ENCODE measurements around the gene ZNF646. TPM values are rescaled to one million over a fixed set of nuclear protein-coding genes. Genes with fewer than 3 reads are reported as not detected.

The ZNF646 gene, protein sequence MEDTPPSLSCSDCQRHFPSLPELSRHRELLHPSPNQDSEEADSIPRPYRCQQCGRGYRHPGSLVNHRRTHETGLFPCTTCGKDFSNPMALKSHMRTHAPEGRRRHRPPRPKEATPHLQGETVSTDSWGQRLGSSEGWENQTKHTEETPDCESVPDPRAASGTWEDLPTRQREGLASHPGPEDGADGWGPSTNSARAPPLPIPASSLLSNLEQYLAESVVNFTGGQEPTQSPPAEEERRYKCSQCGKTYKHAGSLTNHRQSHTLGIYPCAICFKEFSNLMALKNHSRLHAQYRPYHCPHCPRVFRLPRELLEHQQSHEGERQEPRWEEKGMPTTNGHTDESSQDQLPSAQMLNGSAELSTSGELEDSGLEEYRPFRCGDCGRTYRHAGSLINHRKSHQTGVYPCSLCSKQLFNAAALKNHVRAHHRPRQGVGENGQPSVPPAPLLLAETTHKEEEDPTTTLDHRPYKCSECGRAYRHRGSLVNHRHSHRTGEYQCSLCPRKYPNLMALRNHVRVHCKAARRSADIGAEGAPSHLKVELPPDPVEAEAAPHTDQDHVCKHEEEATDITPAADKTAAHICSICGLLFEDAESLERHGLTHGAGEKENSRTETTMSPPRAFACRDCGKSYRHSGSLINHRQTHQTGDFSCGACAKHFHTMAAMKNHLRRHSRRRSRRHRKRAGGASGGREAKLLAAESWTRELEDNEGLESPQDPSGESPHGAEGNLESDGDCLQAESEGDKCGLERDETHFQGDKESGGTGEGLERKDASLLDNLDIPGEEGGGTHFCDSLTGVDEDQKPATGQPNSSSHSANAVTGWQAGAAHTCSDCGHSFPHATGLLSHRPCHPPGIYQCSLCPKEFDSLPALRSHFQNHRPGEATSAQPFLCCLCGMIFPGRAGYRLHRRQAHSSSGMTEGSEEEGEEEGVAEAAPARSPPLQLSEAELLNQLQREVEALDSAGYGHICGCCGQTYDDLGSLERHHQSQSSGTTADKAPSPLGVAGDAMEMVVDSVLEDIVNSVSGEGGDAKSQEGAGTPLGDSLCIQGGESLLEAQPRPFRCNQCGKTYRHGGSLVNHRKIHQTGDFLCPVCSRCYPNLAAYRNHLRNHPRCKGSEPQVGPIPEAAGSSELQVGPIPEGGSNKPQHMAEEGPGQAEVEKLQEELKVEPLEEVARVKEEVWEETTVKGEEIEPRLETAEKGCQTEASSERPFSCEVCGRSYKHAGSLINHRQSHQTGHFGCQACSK (N-terminal part only)
- 10 to 100 TPM; 19.8 to 20.3 TPM for total RNA-seq

DNA sequence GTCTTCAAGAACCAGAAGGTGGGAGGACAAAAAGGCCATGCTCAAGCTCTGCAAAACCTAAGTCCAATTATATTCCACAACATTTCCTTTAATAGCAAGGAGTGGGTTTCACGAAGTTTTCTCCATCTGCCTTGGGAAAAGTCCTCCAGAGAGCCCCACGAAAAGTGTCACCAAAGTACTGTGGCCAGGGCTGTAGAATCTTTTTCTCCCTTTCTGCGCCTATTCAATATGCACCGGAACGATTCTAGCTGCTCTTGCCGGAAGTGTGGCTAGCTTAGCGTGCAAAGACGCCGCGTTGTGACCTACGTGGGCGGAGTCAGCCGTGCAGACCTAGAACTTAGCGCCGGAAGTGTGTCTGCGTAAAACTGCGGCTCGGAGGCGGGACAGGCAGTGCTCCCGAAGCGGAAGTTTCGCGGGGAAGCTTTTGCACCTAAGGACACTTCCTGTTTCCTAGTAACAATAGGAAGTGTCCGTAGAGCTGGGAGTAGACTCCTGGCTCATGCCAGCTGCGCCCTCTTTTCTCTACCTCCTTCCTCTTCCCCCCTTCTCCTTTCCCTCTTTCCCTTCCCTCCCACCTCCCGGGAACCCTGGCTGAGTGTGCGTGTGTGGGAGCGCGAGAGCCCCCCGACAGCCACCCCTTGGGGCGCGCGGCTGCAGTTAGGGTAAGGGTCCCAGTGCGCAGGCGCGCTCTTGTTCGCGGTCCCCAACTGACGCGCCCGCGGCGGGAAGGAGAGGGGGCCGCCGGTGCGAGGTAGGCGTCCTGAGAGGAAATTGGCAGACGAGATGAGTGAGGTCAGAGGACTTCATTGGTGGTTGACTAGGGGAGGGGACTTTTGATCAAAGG, at the start of gene ZNF646, which contains the start of gene ZNF668:
ZNF646 (plus strand) TSS at position 453 of the 844 bp plus-strand sequence. CDS start 1,903 bp downstream, outside the sequence.
ZNF668 (minus strand) TSS at position 271 of the 844 bp plus-strand sequence. CDS start 9,781 bp downstream, outside the sequence.
- ChIA-PET CTCF (interaction anchor here (0.6 to 1.6 kb wide), 9 partner anchors 11 to 120 kb away, joined by 3 to 8 read pairs (median 3); partner anchors contain the start of genes HSD3B7 and VKORC1), POLR2A (interaction anchor here (0.8 to 2.0 kb wide), 11 partner anchors 9 to 385 kb away, joined by 3 to 11 read pairs (median 4); partner anchors contain the start of genes ARMC5, FUS, HSD3B7 and KAT8)

GRCh38 chr16:31025339-31025738, 48.9 kb upstream of the ZNF646 start:
- ChIA-PET POLR2A (no interaction called here), CTCF (no interaction called here)

GRCh38 chr16:31029272-31029671, 45.0 kb upstream of the ZNF646 start:
- ChIA-PET CTCF (no interaction called here), POLR2A (no interaction called here)

DNA sequence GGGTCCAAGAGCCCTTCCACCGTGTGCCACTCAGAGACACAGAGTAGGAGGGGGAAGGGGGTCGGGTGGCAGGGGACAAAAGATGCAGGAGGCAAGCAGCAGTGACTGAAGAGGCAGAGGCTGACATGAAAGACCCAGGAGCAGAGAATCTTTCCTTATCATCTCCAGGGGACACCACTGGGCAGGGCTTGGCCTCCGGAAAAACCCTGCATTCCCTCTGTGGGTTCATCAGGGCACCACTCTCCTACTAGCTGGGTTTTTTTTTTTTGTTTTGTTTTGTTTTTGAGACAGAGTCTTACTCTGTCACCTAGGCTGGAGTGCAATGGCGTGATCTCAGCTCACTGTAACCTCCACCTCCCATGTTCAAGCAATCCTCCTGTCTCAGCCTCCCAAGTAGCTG, 42.9 kb upstream of the ZNF646 start:
- POLR2A ChIA-PET, result no interaction called here
- CTCF ChIA-PET, result no interaction called here

- ChIA-PET CTCF (interaction anchor here (1.0 kb wide), 1 partner anchor 48 kb away, joined by 3 read pairs; the partner anchor contains the start of gene HSD3B7), POLR2A (interaction anchor here (0.5 to 1.5 kb wide), 4 partner anchors 84 to 427 kb away, joined by 3 to 4 read pairs (median 3); partner anchors contain the start of genes ARMC5 and KAT8)
Observed at GRCh38 chr16:31032736-31033708, 41.2 kb upstream of the ZNF646 start, which contains the start of gene STX4. Gene STX4 (plus strand): TSS chr16:31033558. CDS start chr16:31033806, 248 bp downstream.

DNA sequence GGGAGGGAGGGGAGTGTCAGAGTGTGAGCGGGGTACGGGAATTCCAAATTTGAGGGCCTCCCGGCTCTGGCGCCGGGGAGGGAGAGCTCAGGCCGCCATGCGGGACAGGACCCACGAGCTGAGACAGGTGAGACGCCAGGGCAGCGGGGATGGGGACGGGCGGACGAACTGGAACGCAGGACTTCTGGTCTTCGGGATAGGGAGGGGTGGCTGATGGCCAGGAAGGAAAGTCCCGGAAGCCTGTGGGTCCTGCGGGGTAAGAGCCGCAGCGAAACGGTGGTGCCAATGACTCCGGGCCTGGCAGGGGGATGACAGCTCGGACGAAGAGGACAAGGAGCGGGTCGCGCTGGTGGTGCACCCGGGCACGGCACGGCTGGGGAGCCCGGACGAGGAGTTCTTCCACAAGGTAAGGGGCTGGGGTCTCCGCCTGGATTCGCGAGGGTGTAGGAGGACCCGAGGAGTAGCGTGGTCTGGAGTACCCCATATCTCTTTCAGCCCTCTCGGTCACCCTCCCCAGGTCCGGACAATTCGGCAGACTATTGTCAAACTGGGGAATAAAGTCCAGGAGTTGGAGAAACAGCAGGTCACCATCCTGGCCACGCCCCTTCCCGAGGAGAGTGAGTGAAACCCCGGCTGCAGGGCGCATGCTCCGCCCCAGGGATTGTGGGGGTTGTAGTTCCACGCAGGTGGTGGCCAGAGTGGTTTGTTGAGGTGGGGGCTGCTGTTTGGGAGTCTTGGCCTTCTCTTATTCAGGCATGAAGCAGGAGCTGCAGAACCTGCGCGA, 40.3 kb upstream of the ZNF646 start:
- ChIA-PET CTCF (interaction anchor here (0.9 to 1.0 kb wide), 2 partner anchors 49 to 80 kb away, joined by 3 read pairs; partner anchors contain the start of gene HSD3B7), POLR2A (interaction anchor here (0.6 to 1.5 kb wide), 5 partner anchors 61 to 426 kb away, joined by 3 to 4 read pairs (median 3); partner anchors contain the start of genes ARMC5, KAT8 and VKORC1)

- ChIA-PET POLR2A (no interaction called here), CTCF (interaction anchor here (0.6 to 1.8 kb wide), 3 partner anchors 52 to 105 kb away, joined by 3 to 4 read pairs (median 4); partner anchors contain the start of gene HSD3B7)
Observed at GRCh38 chr16:31036691-31037090, 37.5 kb upstream of the ZNF646 start.

DNA sequence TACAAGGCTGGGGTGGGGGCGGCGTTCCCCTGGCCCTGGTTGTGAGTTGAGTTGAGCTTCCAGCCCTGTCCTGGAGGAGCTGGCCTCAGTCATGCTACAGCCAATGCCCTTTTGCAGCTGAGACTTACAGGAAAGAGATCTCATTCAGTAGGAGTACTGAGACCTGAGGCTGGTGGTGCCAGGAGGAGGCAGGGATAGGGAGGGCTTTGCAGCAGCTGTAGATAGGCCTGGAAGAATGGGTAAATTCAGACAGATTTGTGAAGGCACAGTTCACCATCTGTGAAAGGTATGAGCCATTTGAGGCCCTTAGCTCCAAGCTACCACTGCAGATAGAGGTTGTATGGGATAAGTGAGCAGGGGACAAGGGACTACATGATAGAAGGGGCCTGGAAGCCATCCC, 35.2 kb upstream of the ZNF646 start:
- POLR2A ChIA-PET, result no interaction called here
- CTCF ChIA-PET, result interaction anchor here (1.1 kb wide), 1 partner anchor 96 kb away, joined by 4 read pairs; no protein-coding TSS in a partner anchor

- POLR2A ChIA-PET, result no interaction called here
- CTCF ChIA-PET, result interaction anchor here (1.2 kb wide), 1 partner anchor 18 kb away, joined by 3 read pairs; no protein-coding TSS in a partner anchor
Observed at GRCh38 chr16:31042866-31043265, 31.4 kb upstream of the ZNF646 start.

- CTCF ChIA-PET, result interaction anchor here (0.7 kb wide), 1 partner anchor 103 kb away, joined by 3 read pairs; no protein-coding TSS in a partner anchor
- POLR2A ChIA-PET, result no interaction called here
Observed at GRCh38 chr16:31043352-31043751, 30.9 kb upstream of the ZNF646 start.

DNA sequence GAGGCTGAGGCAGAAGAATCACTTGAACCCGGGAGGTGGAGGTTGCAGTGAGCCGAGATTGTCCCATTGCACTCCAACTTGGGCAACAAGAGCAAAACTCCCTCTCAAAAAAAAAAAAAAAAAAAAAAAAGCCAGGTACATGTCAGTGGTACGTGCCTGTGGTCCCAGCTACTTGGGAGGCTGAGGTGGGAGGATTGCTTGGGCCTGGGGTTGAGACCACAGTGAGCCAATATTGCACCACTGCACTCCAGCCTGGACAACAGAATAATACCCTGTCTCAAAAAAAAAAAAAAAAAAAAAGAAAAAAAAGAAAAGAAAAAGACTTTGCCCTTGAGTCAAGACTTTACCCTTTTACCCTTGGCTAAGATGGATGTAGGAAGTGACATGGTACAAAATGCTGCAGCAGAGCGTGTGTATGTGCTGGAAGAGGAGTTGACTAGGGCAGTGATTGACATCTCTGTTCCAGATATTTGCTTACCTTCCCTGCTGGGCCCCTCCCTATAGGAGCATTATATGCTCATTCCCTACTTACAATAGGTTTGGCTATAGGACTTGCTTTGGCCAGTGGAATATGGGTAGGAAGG, 30.2 kb upstream of the ZNF646 start:
- POLR2A ChIA-PET, result no interaction called here

GRCh38 chr16:31050280-31051030, 23.8 kb upstream of the ZNF646 start:
- ChIA-PET POLR2A (interaction anchor here (0.7 to 0.8 kb wide), 2 partner anchors 9 to 13 kb away, joined by 3 to 5 read pairs; no protein-coding TSS in a partner anchor), CTCF (interaction anchor here (1.2 kb wide), 1 partner anchor 14 kb away, joined by 3 read pairs; no protein-coding TSS in a partner anchor)

More for the DNA sequence above, 30.2 kb upstream of the ZNF646 start:
- CTCF ChIA-PET, result interaction anchor here (0.7 kb wide), 1 partner anchor 104 kb away, joined by 3 read pairs; no protein-coding TSS in a partner anchor

DNA sequence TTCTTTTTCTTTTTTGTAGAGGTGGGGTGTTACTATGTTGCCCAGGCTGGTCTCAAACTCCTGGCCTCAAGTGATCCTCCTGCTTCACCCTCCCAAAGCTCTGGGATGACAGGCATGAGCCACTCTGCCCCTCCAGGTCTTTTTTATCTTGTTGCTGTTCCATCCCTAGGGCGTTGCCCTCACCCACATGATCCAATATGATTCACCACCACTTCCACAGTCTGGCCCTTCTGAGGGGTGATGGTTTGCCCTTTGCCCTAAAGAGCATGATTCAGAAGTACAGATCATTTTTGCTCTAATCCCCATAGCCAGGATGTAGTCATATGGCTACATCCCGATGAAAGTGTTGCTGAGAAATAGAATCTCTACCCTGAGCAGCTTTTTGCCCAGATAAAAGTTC, 22.1 kb upstream of the ZNF646 start:
- POLR2A ChIA-PET, result no interaction called here
- CTCF ChIA-PET, result no interaction called here

GRCh38 chr16:31055613-31056012, 18.6 kb upstream of the ZNF646 start:
- CTCF ChIA-PET, result interaction anchor here (0.7 kb wide), 2 partner anchors 117 to 160 kb away, joined by 3 to 4 read pairs; no protein-coding TSS in a partner anchor
- POLR2A ChIA-PET, result no interaction called here
